Lower lobe of right lung (tissue), 2 donors: ENCODE measurements around the gene EVX1. TPM values are rescaled to one million over a fixed set of nuclear protein-coding genes. Genes with fewer than 3 reads are reported as not detected.

Source experiments
- ATAC-seq, 2 donors: fragments of 200-7000 bp; cut with Tn5 transposase; one replicate each; pipeline ENCODE4 v1.9.1; 2020 to 2022; ENCODE audit warnings: mild to moderate bottlenecking in 2 of 2, moderate library complexity in 2 of 2
- DNase-seq: peaks from one replicate; pipeline ENCODE4 v3.0.0-alpha.2; 2020
- H3K27ac ChIP-seq: fragments of 200-600 bp; one replicate; pipeline ENCODE4 v1.8.0; 2022
- H3K27me3 ChIP-seq: fragments of 200-600 bp; one replicate; pipeline ENCODE4 v1.8.0; 2022; ENCODE audit warnings: low read depth
- H3K36me3 ChIP-seq: fragments of 200-600 bp; one replicate; pipeline ENCODE4 v1.8.0; 2022; ENCODE audit warnings: mild to moderate bottlenecking
- H3K4me1 ChIP-seq: fragments of 200-600 bp; one replicate; pipeline ENCODE4 v1.8.0; 2022
- H3K4me3 ChIP-seq: fragments of 200-600 bp; one replicate; pipeline ENCODE4 v1.8.0; 2022; ENCODE audit warnings: mild to moderate bottlenecking
- H3K9me3 ChIP-seq: fragments of 200-600 bp; one replicate; pipeline ENCODE4 v1.8.0; 2022
- CTCF ChIP-seq: fragments of 200-600 bp; IDR thresholded peaks from one replicate; pipeline ENCODE4 v1.8.0; 2022; ENCODE audit warnings: antibody characterized with exemption, mild to moderate bottlenecking
- intact Hi-C: fragments of 100-400 bp; cut with DNase I; formaldehyde crosslinking; loops from one replicate; pipeline ENCODE4 v1.11.0; 2022
- total RNA-seq: library from RNA; stranded (reverse); fragmentation: NEBNext Ultra II Directional; extraction: Animal tissue kit (Norgen Biotek cat#: 25700); gene quantifications from one replicate; pipeline ENCODE4 v1.2.1, GENCODE V29; 2021
- donor health status: DM: no; HTN: yes; CAD: no; lungs with severe emphysema.

EVX1 gene
- total RNA-seq, 1 donor from 2014 or later, result not detected

DNA sequence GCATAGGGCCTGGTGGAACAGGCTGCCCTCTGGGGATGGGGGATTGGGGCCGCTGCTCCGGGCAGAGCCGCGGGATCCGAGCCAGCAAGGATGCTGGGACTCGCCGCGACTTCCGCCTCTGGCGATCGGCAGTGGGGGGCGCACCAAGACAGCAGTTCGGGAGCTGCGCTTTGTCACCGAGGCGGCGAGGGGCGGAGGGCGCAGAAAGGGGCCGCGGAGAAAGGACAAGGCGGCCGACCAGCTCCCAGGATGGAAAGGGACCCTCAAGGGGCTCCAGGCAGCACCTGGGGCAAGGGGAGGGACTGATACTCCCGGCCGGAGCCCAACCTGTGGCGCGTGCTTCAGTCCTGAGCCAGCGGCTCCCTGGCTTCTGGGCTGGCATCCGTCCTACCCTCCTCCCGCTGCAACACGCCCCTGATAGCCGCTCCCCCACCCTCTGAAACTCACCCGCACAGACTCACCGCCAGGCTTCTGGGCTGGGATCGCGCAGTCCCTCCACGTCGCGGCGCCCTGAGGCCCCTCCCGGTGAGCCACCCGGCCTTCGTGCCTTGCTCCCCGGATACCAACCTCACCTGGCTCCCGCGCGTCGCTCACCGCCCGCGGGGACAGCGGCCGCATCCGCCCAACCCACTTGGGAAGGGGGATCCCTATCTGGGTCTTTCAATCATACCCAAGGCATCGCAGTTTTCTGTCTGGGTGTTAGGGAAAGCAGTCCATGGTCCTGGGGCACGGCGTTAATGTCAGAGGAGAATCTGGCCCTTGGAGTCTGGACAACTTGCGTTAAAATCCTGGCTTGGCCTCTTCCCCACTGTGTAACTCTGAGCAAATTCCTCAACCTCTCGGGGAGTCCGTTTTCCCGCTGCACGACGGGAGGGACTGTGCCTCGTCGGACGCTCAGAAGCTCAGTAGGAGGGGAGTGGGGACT, 7.0 kb upstream of the EVX1 start:
- no peak for DNase-seq
- Histone ChIP-seq H3K4me1 (peaks cover 21% of the 10 kb centered on the region), H3K4me3 (peak overlapping the region; percentile 40), H3K27me3 (peaks cover 89% of the 10 kb centered on the region), H3K36me3 (no peaks in the 10 kb centered on the region), H3K27ac (no peak overlapping the region), H3K9me3 (no peaks in the 10 kb centered on the region)
- ATAC-seq, result peak; percentile 35 to 36
- peak; percentile 33 for TF ChIP-seq CTCF
- intact Hi-C loops, result no loop called here

DNA sequence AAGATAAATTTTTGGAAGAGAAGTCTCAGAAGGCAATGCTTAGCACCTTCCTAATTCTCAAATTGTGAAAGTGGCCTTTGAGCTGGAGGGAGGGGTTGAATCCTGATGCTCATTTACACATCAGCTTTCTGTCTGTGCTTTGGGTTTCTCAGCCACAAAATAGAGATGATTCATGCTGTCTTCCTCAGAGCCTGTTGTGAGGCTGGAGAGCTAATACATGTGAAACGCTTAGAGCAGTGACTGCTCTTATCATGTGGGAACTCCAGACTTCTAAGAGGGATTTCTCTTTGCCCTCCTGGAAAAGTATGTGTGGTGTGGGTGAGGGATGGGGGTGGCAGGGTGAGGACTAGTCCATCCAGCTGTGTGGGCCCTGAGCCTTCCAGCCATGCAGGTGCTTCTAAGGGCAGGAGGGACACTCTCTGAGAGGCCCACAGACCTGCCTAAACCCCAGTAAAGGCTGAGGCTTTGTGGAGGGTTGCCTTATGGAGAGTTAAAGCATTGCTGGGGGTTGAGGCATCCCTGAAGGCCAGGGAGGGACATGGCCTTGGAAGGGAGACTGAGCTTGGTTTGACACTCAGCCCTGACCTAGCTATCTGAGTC, 4.8 kb upstream of the EVX1 start:
- peaks cover 98% of the 10 kb centered on the region for H3K27me3 ChIP-seq
- ATAC-seq, result no peak
- no peak overlapping the region for H3K27ac ChIP-seq
- H3K36me3 ChIP-seq, result no peaks in the 10 kb centered on the region
- H3K4me3 ChIP-seq, result no peak overlapping the region
- H3K9me3 ChIP-seq, result no peaks in the 10 kb centered on the region
- no peak for TF ChIP-seq CTCF
- peaks cover 29% of the 10 kb centered on the region for H3K4me1 ChIP-seq
- intact Hi-C loops, result no loop called here
- DNase-seq, result no peak

DNA sequence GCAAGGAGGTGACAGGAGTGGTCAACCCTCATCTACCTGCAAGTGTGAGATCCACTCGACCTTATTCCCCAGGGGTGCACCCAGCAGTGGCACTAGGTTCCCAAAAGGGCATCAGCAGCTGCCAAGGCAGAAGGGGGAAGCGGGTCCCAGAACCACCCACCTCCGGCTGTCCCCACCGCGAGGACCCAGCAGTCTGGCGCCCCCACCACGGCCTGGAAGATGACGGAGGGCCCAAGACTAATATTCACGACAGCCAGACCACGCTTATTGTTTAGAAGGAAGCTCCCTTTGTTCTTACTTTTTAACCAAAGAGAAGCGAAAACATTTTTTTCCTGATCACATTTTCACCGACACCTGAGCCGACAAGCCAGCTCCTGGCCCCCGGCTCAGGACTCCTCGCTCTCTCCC, 3.6 kb upstream of the EVX1 start:
- intact Hi-C loops, result no loop called here
- no peaks in the 10 kb centered on the region for H3K36me3 ChIP-seq
- no peaks in the 10 kb centered on the region for H3K9me3 ChIP-seq
- H3K27ac ChIP-seq, result no peak overlapping the region
- H3K4me1 ChIP-seq, result peaks cover 35% of the 10 kb centered on the region
- ATAC-seq, result no peak
- DNase-seq, result no peak
- H3K27me3 ChIP-seq, result peaks cover 99% of the 10 kb centered on the region
- no peak for TF ChIP-seq CTCF
- H3K4me3 ChIP-seq, result peak overlapping the region; percentile 11

GRCh38 chr7:27239387-27240014, 3.1 kb upstream of the EVX1 start:
- Histone ChIP-seq H3K36me3 (no peaks in the 10 kb centered on the region), H3K4me1 (peaks cover 35% of the 10 kb centered on the region), H3K4me3 (peak overlapping the region; percentile 11), H3K27me3 (peaks cover 99% of the 10 kb centered on the region), H3K9me3 (no peaks in the 10 kb centered on the region), H3K27ac (no peak overlapping the region)
- intact Hi-C loops, result no loop called here
- no peak for ATAC-seq
- no peak for DNase-seq
- no peak for TF ChIP-seq CTCF

DNA sequence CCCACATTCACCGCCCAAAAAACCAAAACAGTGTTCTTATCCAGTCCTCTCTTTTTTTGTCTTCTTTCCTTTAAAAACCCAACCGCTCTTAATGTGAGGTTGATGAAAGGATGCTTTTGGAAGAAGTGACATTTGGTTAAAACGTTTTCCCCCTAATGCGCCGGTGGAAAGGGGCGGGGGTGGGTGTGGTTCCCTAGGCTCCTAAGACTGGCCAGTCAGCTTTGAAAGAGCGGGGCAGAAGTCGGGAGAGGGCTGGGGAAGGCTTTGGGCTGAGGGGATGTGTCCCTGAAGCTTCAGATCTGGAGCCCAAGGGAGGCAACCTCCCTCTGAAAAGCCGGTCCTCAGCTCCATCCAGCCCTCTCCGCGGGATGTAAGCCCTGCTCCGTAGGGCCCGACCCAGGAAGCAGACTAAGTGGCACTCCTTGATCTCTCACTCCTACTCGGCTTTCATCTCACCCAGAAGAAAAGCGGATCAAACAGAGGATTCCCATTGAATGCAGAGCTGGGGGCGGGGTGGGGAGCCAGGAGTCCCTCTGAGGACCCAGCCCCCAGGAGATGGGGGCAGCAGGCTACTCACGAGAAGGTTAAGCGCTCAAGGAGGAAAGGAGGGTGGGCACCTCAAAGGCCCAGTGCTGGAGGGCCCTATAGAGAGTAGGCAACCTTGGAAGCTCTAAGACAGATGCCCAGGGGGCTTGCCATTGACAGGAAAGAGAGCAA, 2.4 kb upstream of the EVX1 start:
- Histone ChIP-seq H3K9me3 (no peaks in the 10 kb centered on the region), H3K4me1 (peaks cover 34% of the 10 kb centered on the region), H3K27me3 (peaks cover 99% of the 10 kb centered on the region), H3K36me3 (no peaks in the 10 kb centered on the region), H3K4me3 (no peak overlapping the region), H3K27ac (no peak overlapping the region)
- DNase-seq, result no peak
- no peak for TF ChIP-seq CTCF
- intact Hi-C loops, result no loop called here
- no peak for ATAC-seq
